ENCODE data around the gene PPARA.
"Not testable (repeated sequence)": the region's sequence is repeated elsewhere in the genome, so short reads cannot be mapped to it uniquely, and the experiment has no call there.

Gene PPARA

GRCh38 chr22:46126853-46127385 is 23.4 kb upstream of the PPARA start:
- no peak for DNase-seq (ENCODE audit: low read depth)

- DNase-seq (ENCODE audit: low read depth): no peak
Observed at GRCh38 chr22:46127556-46127955, 22.8 kb upstream of the PPARA start.

GRCh38 chr22:46128606-46129005 is 21.7 kb upstream of the PPARA start:
- DNase-seq (ENCODE audit: low read depth): no peak

GRCh38 chr22:46129390-46130041 is 20.8 kb upstream of the PPARA start:
- no peak for DNase-seq (ENCODE audit: low read depth)

GRCh38 chr22:46131151-46131587 is 19.2 kb upstream of the PPARA start:
- no peak for DNase-seq (ENCODE audit: low read depth)

GRCh38 chr22:46132193-46132829 is 18.0 kb upstream of the PPARA start:
- not testable (repeated sequence) for DNase-seq (ENCODE audit: low read depth)

- DNase-seq (ENCODE audit: low read depth): no peak
Observed at GRCh38 chr22:46132830-46133587, 17.3 kb upstream of the PPARA start.

GRCh38 chr22:46133588-46133855 is 16.8 kb upstream of the PPARA start:
- DNase-seq (ENCODE audit: low read depth): no peak

GRCh38 chr22:46134111-46134705 is 16.1 kb upstream of the PPARA start:
- DNase-seq (ENCODE audit: low read depth): no peak

- DNase-seq (ENCODE audit: low read depth): no peak
Observed at GRCh38 chr22:46135611-46136485, 14.5 kb upstream of the PPARA start.

GRCh38 chr22:46136486-46137217 is 13.7 kb upstream of the PPARA start:
- DNase-seq (ENCODE audit: low read depth): no peak

GRCh38 chr22:46137218-46137766 is 13.0 kb upstream of the PPARA start:
- DNase-seq (ENCODE audit: low read depth): no peak

GRCh38 chr22:46138058-46138797 is 12.1 kb upstream of the PPARA start:
- no peak for DNase-seq (ENCODE audit: low read depth)

GRCh38 chr22:46139417-46139816 is 10.9 kb upstream of the PPARA start:
- DNase-seq (ENCODE audit: low read depth): not testable (repeated sequence)

- no peak for DNase-seq (ENCODE audit: low read depth)
Observed at GRCh38 chr22:46139895-46140350, 10.4 kb upstream of the PPARA start.

GRCh38 chr22:46140989-46141928 is 9.1 kb upstream of the PPARA start:
- no peak for DNase-seq (ENCODE audit: low read depth)

GRCh38 chr22:46142548-46143490 is 7.5 kb upstream of the PPARA start:
- DNase-seq (ENCODE audit: low read depth): no peak
